HG02852 (cell line): ENCODE data around the gene NIPAL1.

Experiments used
- ATAC-seq: cut with Tn5 transposase; IDR thresholded peaks from one replicate; pipeline ENCODE4 v1.9.1; 2021; ENCODE audit warnings: mild to moderate bottlenecking, moderate library complexity; ENCODE audit not compliant: unreplicated experiment

Gene NIPAL1

GRCh38 chr4:48024522-48024921 lies 8.0 kb downstream of the NIPAL1 start:
- no peak for ATAC-seq

DNA sequence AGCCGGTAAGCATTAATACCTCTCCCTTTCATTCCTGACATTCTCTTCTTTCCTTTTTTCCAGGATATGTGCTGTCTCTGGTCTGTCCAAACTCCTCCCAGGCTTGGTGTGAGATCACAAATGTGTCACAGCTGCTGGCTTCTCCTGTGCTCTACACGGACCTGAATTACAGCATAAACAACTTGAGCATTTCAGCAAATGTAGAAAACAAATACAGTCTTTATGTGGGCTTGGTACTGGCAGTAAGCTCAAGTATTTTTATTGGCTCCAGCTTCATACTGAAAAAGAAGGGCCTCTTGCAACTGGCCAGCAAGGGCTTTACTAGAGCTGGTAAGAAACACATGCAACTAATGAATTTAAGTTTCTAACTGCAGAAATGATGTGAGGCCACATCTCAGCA lies 8.4 kb downstream of the NIPAL1 start:
- ATAC-seq: no peak

DNA sequence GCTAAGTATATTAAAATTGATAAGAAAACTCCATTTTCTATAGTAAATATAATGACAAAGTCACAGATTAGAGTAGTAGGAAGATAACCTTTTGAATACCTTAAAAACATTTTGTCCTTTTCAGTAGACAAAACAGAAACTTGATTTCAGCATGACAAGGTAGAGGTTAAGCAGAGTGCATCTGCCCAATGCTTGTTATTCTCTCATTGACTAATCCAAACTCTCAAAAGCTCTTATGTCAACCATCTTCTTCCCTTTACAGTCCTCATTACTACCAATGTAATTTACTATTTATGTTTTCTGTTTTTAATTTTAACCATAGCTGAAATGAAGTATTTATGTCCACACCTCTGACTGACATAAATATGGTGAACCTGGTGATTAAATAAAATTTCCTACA lies 11.1 kb downstream of the NIPAL1 start:
- peak; percentile 85 for ATAC-seq

DNA sequence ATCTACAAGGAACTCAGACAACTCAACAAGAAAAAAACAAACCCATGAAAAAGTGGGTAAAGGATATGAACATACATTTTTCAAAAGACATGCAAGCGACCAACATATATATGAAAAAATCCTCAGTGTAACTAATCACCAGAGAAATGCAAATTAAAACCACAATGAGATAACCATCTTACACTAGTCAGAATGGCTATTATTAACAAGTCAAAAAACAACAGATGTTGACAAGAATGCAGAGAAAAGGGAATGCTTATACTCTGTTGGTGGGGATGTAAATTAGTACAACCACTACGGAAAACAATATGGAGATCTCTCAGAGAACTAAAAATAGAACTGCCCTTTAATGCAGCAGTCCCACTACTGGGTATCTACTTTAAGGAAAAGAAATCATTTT lies 12.1 kb downstream of the NIPAL1 start:
- peak; percentile 67 for ATAC-seq

- ATAC-seq: no peak
Measured at GRCh38 chr4:48030470-48030869, 13.9 kb downstream of the NIPAL1 start.

DNA sequence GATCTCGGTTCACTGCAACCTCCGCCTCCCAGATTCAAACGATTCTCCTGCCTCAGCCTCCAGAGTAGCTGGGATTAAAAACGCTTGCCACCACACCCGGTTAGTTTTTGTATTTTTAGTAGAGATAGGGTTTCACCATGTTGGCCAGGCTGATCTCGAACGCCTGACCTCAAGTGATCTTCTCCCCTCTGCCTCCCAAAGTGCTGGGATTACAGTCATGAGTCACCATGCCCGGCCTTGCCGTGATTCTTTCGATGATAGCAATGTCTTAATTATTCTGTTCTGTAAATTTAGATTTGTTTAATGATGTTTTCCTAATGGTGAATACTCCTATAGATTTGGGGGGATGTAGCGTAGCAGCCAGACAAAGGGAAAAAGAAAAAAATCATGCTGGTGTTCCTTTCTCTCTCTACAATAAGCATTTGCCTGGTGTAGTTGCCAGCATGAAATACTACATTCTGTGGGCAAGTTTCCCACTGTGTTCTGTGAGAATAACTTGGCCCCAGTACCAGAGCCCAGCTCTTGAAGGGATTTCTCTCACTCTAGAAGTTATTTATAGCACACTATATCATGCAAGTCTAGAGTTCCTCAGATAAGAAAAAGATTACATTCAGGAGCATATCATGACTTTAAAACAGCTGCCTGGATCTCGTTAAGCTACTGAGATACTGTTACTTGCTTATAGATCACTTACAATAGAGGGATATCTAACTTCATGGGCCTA lies 15.4 kb downstream of the NIPAL1 start:
- ATAC-seq: no peak

DNA sequence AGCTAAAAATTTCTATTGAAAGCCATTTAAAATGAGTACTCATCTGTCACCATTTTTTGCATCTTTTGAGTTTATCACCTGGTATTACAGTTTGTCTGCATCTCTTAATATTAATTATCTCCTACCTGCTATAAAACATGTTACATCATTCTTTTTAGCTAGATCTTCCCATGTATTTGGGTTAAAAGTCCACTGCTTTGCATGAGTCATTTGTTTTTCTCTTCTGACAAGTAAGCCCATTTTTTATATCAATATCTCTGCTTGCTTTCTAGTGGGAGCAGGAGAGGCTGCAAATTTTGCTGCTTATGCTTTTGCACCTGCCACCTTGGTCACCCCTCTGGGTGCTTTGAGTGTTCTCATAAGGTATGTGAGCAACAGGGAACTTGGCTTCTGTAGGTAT lies 16.1 kb downstream of the NIPAL1 start:
- no peak for ATAC-seq

DNA sequence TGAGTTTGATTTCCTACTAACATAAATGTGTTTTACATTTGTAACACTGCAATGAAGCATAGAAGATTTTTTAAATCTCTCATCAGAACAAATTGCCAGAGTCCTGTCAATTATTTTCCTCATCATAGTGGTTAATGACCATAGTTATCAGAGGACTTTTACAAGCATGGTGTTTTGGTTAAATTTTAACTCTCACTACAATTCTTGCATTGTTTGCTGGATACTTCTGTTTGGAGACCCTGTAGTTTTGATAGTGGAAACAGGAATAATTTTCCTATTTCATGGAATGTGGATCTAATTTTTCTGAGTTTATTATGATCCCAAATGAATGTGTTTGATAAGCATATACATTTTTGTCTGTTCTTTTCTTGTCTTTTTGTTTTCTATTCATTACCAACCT lies 16.8 kb downstream of the NIPAL1 start:
- no peak for ATAC-seq

DNA sequence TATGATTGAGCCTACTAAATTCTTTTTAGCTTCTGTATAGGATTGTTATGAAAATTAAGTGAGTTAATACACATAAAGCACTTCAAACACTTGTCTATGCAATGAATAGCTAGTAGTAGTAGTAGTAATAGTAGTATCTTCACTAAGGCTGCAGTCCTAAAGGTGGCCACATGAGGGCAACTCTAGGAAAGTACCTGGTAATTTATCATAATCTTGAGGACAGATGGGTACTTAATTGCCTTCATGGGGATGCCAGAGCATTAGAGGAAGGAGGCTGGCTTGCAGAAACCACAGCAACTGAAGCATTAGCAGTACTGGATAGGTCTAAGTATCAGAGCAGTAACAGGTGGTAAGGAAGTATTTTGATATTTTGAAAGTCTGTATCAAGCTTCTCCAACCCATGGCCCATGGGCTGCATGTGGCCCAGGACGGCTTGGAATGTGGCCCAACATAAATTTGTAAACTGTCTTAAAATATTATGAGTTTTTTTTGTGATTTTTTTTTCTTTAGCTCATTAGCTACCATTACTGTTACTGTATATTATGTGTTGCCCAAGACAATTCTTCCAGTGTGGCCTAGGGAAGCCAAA lies 17.3 kb downstream of the NIPAL1 start:
- peak; percentile 27 for ATAC-seq

GRCh38 chr4:48035952-48036351 lies 19.4 kb downstream of the NIPAL1 start:
- ATAC-seq: no peak

DNA sequence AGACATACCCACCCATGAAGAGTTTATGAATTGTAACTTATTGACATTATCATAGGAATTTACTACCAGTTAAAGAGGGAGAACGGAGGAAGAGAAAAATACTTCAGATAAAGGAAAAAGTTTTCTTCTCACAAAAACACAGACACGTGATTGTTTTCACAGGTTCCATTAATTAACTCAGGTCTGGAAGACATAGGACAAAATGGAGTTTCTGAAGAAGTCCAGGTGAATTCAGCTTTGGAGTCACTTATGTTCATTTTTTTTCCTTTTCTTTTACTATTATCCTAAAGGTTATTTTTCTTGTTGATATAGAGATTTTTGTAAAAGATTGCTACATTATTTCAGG lies 20.5 kb downstream of the NIPAL1 start:
- no peak for ATAC-seq

DNA sequence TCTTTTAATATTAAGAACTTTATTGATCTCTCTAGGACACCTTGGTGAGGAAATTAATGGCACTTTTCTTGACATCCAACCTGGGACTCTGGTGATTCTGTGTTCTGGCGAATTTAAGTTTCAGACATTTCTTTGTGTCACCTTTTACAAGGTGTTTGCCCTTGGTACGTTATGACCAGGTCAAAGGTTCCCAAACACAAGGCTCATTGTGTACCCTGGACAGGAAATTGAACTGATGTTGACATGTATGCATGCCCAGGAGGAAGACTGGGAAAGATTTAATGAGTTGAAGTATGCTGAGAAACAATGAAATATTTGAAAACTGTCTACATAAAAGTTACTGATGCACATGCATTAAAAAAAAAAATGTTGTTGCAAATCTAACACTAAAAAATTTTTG lies 22.1 kb downstream of the NIPAL1 start:
- ATAC-seq: no peak

- no peak for ATAC-seq
Measured at GRCh38 chr4:48039561-48039960, 23.0 kb downstream of the NIPAL1 start.

- no peak for ATAC-seq
Measured at GRCh38 chr4:48041535-48042137, 25.1 kb downstream of the NIPAL1 start.

DNA sequence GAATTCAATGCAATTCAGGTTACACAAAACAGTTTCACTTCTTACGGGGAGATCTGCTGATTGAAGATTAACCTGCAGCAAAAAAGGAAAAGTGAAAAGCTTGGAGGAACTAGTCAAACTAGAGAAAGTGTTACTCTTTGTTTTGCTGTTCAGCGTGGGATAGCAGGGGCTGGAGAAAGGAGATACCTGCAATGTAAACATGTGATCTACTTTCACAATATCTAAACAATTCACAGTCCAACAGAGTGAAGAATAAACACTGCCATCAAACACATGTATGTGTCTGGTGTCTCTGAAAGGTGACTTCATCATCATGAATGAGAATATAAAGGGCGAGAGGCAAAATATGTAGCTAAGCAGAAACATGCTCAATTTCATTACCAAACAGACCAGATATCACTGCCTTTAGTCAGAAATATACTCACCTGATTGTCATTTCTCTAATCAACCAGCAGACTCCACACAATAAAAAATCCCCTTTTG lies 26.4 kb downstream of the NIPAL1 start:
- no peak for ATAC-seq

DNA sequence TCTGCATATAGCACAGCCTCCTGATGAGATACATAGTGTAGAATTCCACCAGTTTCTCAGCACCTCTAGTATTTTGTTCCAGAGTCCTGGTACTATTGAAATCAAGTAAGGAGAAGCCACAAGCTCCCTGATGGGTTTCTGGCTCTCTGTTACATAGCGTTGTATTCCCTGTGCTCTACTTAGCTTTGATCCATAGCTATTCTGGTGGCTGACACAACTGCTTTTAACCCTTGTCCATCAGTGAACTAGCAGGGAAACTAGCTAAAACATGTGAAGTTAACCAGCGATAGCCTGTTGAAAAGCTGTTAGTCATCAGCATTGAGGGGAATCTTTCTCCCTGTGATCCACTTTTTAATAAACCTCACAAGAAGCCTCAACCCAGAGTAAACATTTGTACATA lies 26.9 kb downstream of the NIPAL1 start:
- no peak for ATAC-seq

DNA sequence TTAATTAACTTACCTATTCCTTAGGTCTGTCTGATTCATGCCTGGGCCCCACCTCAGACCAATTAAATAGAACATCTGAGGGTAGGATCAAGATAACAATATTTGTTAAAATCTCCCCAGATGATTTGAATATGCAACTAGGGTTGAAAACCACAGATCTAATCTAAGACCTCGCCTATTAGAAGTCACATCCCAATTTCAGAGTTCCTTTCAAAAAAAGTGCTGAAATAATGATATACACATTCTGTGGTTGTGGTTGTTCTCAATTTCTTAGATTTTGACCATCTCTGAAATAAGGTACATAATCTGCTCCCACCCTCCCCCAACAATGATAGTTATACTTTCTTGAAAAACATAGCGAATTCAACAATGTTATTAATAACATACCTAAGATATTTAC lies 27.7 kb downstream of the NIPAL1 start:
- ATAC-seq: no peak

DNA sequence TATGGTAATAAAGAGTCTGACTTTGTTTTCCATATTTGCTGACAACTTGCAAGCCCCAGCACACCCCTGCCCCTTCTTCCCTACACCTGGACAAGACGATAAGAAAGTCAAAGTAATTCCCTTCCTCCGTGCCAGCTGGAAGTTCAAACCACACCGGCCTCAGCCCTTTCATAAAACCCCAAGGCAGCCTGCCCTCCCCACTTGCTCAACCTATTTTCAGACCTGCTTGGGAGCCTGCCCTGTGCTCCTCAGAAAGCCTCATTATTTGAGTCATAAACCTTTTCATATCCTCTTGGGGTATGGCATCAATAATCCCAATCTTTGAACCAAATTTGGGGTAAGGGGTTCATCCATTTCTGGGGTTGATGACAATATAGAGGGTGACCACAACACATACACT lies 29.5 kb downstream of the NIPAL1 start:
- ATAC-seq: no peak

GRCh38 chr4:48047421-48047844 lies 30.9 kb downstream of the NIPAL1 start:
- peak; percentile 94 for ATAC-seq

DNA sequence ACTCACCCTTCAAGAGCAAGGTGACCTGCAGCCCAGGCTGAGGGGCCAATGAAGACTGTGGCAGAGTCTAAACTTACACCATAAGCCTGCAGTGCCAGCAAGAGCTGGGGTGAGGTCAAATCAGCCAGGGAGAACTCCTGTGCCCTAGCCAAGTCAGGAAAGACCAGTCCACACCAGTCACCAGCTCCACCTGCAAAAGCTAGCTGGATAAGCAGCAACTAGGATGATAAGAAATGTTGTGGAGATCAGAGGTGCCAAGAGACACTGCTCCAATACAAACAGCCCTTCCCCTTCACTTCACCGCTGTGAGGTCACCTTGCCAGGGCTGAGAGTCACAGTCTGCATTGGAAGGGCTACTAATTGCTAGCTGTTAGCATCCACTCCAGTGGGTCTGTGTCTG lies 31.3 kb downstream of the NIPAL1 start:
- ATAC-seq: peak; percentile 6

DNA sequence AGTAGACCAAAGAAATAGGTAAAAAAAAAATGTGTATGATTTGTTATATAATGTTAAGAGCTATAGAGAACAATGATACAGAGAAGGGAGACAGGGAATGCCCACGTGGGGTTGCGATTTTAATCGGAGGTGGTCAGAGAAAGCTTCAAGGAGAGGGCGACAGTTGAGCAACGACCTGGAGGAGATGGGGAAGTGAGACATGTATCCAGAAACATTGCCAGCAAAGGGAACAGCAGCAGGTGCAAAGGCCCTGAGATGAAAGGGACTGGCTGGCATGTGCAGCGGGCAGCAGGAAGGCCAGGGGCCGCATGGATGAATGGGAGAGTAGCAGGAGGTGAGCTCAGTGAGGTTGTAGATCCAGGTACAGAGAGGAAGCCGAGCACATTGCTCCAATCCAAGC lies 32.9 kb downstream of the NIPAL1 start:
- ATAC-seq: no peak

- no peak for ATAC-seq
Measured at GRCh38 chr4:48051078-48051477, 34.5 kb downstream of the NIPAL1 start.
